ENCODE measurements around the gene NGB. TPM values are rescaled to one million over a fixed set of nuclear protein-coding genes. Genes with fewer than 3 reads are reported as not detected.

The NGB gene
- total RNA-seq, 2 donors from 2014 or later: 1.5 TPM; not detected in 1

- H3K27me3 ChIP-seq: peaks cover 11% of the 10 kb centered on the region
- H3K4me3 ChIP-seq: no peak overlapping the region
- H3K9ac ChIP-seq (ENCODE audit: low read depth in 2 of 2, low read length in 2 of 2): no peak overlapping the region
- no peaks in the 10 kb centered on the region for H3K9me3 ChIP-seq
- no peaks in the 10 kb centered on the region for H3K4me1 ChIP-seq
- H3K27ac ChIP-seq: no peak overlapping the region
- TF ChIP-seq CTCF (IDR thresholded peaks at IDR 0.05): no peak
- DNase-seq: no peak
- no peaks in the 10 kb centered on the region for H3K36me3 ChIP-seq
- intact Hi-C loops (cut with DNase I): no loop called here
Observed at GRCh38 chr14:77275601-77276017, 4.6 kb upstream of the NGB start.

DNA sequence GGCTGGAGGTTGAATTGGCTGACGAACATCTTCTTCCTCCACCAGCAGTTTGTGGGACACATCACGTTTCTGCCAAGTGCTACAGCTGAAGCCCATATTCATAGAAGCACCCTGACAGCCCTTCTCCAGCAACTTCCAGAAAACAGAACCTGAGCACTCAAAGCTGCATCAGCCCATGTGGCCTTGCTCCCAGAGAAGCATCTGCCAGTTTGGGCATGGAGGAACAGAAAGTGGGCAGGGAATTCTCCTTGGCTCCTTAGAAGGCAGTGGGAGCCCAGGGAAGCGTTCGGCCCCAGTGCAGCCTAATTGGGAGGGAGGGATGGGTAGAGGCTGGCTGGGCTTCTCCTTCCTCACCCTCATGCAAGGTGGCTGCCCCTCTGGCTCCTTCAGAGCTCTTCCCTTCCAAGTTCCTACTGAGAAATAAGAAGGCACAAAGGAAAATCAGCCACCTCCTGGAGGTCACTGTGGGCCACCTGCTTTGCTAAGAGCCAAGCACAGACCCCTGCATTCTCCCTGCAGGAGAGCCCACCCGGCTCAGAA is 4.1 kb upstream of the NGB start:
- TF ChIP-seq CTCF (IDR thresholded peaks at IDR 0.05): no peak
- DNase-seq: no peak
- intact Hi-C loops (cut with DNase I): no loop called here
- H3K4me3 ChIP-seq: no peak overlapping the region
- H3K4me1 ChIP-seq: no peaks in the 10 kb centered on the region
- H3K27me3 ChIP-seq: peaks cover 15% of the 10 kb centered on the region
- no peaks in the 10 kb centered on the region for H3K36me3 ChIP-seq
- H3K9ac ChIP-seq (ENCODE audit: low read depth in 2 of 2, low read length in 2 of 2): no peak overlapping the region
- H3K27ac ChIP-seq: no peak overlapping the region
- no peaks in the 10 kb centered on the region for H3K9me3 ChIP-seq

GRCh38 chr14:77273796-77274195 is 2.8 kb upstream of the NGB start:
- Histone ChIP-seq H3K4me1 (no peaks in the 10 kb centered on the region), H3K36me3 (no peaks in the 10 kb centered on the region), H3K9ac (ENCODE audit: low read depth in 2 of 2, low read length in 2 of 2) (no peak overlapping the region), H3K4me3 (no peak overlapping the region), H3K27ac (no peak overlapping the region), H3K27me3 (peaks cover 15% of the 10 kb centered on the region), H3K9me3 (no peaks in the 10 kb centered on the region)
- TF ChIP-seq CTCF (IDR thresholded peaks at IDR 0.05): no peak
- intact Hi-C loops (cut with DNase I): no loop called here
- DNase-seq: no peak

GRCh38 chr14:77272261-77272660 is 1.3 kb upstream of the NGB start:
- Histone ChIP-seq H3K36me3 (no peaks in the 10 kb centered on the region), H3K9me3 (no peaks in the 10 kb centered on the region), H3K9ac (ENCODE audit: low read depth in 2 of 2, low read length in 2 of 2) (no peak overlapping the region), H3K27me3 (peaks cover 15% of the 10 kb centered on the region), H3K4me3 (no peak overlapping the region), H3K4me1 (no peaks in the 10 kb centered on the region), H3K27ac (no peak overlapping the region)
- no peak for DNase-seq
- TF ChIP-seq CTCF (IDR thresholded peaks at IDR 0.05): no peak
- intact Hi-C loops (cut with DNase I): no loop called here

DNA sequence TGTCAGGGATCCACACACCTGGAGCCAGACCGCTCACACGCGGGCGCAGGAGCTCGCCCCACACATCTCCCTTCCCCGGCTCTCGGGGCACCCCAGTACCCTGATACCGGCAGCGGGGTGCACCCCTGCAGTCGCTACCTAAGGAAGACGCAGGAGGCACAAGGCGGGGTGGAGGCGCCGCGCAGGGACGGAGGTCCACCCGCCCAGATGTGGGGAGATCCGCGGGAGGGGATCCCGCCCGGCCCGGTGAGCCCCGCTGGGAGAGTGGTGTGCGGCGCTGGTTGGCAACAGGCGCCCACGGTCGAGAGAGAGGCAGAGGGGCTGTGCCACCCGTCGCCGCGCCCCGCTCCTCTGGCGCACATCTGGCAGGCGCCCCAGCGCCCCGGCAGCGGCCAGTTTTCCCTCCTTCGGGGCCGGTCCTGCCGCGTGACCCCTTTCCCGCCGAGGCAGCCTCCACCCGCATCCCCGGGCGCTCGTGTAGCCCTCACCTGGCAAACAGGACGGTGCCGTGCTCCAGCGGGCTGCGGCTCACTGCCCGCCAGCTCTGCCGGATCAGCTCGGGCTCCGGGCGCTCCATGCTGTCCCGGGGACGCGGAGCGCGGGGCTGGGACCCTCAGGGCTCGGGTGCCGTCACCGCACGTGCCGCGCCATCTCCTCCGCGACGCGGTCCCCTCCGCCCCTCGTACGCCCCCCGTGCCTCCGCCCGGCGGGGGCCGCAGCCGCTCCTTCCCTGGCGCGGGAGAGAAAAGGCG is 469 bp downstream of the NGB start:
- Histone ChIP-seq H3K9ac (ENCODE audit: low read depth in 2 of 2, low read length in 2 of 2) (no peak overlapping the region), H3K36me3 (no peaks in the 10 kb centered on the region), H3K4me1 (no peaks in the 10 kb centered on the region), H3K27me3 (peaks cover 15% of the 10 kb centered on the region), H3K4me3 (no peak overlapping the region), H3K9me3 (no peaks in the 10 kb centered on the region), H3K27ac (no peak overlapping the region)
- intact Hi-C loops (cut with DNase I): no loop called here
- no peak for DNase-seq
- no peak for TF ChIP-seq CTCF (IDR thresholded peaks at IDR 0.05)

Measured in colonic mucosa (tissue), 4 donors.